Sciatic nerve (tissue), 2 donors: ENCODE results near the gene RBBP4. TPM values are rescaled to one million over a fixed set of nuclear protein-coding genes. Genes with fewer than 3 reads are reported as not detected.
"Not testable (repeated sequence)": the region's sequence is repeated elsewhere in the genome, so short reads cannot be mapped to it uniquely, and the experiment has no call there.

Source experiments
- ATAC-seq: fragments of 200-7000 bp; cut with Tn5 transposase; one replicate; pipeline ENCODE4 v1.9.1; 2020; ENCODE audit warnings: mild to moderate bottlenecking, moderate library complexity
- DNase-seq: peaks from one replicate; pipeline ENCODE4 v3.0.0-alpha.2; 2020; ENCODE audit warnings: low spot score
- intact Hi-C: fragments of 100-400 bp; cut with DNase I; formaldehyde crosslinking; loops from one replicate; pipeline ENCODE4 v1.14.2; 2022
- total RNA-seq: library from RNA; stranded (reverse); fragmentation: NEBNext Ultra II Directional; extraction: Animal tissue kit (Norgen Biotek cat#: 25700); gene quantifications from one replicate; pipeline ENCODE4 v1.2.1, GENCODE V29; 2021
- donor health status: DM: no; HTN: no; CAD: no.
- donor health status: DM: no; HTN: no; CAD: no.

RBBP4 gene
- total RNA-seq, 1 donor from 2014 or later, result 125 TPM

DNA sequence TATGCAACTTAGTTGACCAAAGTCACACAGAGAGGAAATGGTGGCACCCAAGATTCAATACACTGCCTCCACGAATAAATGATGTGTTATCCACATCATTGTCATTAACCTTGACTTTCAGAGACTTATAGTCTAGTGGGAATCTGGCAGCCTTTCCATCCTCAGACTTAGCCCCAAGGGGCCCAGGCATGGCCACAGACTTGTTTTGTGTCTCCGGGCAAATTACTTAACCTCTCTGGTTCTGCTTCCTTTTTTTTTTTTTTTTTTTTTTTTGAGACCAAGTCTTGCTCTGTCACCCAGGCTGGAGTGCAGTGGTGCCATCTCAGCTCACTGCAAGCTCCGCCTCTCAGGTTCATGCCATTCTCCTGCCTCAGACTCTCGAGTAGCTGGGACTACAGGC, 60.2 kb downstream of the RBBP4 start:
- not testable (repeated sequence) for ATAC-seq, DNase-seq
- intact Hi-C loops, result loop anchor here (5.0 kb wide), 1 partner anchor 61 kb away; no protein-coding TSS in a partner anchor

DNA sequence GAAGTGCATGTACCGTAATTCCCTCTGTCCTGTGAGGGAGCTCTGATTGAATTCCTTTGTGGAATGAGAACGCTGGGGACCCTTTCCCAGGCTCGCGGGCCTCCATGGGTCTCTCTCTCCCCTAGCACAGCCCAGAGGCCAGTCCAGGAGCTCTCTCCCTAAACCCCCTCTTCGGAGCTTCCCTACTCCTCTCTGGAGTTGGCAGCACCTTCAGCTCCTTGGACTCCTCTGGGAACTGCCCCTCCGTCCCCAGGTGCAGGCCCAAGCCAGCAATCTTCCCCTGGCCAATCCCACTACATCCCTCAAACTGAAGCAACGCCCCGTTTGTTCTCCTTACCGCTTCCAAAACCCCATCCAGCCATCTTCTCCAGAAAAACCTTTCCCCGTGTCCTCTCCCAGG, 62.1 kb downstream of the RBBP4 start:
- intact Hi-C loops, result loop anchor here (5.0 kb wide), 1 partner anchor 59 kb away; no protein-coding TSS in a partner anchor
- DNase-seq (no peak), ATAC-seq (no peak)

DNA sequence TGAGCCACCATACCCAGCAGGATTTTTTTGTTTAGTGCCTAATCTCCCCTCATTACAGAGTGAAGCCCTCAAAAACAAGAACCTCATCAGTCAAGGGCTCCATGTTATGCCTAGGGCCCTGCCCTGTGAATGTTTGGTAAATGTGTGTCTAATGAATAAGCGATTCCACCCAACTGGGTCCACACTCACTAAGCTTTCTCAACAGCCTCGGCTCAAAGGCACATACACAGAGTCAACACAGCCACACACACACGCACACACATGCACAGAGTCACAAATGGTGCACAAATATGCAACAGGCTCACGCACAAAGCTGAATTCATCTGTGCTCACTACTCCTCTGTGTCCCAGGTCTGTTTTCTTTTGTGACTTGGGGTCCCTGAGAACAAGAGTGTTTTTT, 63.3 kb downstream of the RBBP4 start:
- ATAC-seq, result no peak
- DNase-seq, result no peak
- intact Hi-C loops, result loop anchor here (5.0 kb wide), 1 partner anchor 58 kb away; no protein-coding TSS in a partner anchor

DNA sequence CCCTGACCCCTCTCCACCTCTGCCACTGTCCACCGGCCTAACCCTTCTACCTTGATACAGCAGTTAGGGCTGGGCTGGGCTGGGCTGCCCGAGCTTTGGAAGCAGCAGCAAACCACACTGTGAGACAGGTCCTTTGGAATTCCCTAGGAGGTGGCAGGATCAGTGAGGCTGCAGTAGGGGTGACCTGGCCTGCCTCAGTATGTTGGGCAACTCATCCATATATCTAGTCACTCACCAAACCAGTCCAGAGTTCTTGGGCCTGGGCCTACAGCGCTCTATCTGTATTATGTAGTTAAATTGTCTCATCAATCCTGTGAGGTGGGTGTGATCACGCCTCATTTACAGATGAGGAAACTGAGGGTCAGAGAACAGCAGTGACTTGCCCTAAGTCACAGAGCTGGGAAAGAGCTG, 64.9 kb downstream of the RBBP4 start:
- no peak for DNase-seq
- intact Hi-C loops, result no loop called here
- ATAC-seq, result no peak

DNA sequence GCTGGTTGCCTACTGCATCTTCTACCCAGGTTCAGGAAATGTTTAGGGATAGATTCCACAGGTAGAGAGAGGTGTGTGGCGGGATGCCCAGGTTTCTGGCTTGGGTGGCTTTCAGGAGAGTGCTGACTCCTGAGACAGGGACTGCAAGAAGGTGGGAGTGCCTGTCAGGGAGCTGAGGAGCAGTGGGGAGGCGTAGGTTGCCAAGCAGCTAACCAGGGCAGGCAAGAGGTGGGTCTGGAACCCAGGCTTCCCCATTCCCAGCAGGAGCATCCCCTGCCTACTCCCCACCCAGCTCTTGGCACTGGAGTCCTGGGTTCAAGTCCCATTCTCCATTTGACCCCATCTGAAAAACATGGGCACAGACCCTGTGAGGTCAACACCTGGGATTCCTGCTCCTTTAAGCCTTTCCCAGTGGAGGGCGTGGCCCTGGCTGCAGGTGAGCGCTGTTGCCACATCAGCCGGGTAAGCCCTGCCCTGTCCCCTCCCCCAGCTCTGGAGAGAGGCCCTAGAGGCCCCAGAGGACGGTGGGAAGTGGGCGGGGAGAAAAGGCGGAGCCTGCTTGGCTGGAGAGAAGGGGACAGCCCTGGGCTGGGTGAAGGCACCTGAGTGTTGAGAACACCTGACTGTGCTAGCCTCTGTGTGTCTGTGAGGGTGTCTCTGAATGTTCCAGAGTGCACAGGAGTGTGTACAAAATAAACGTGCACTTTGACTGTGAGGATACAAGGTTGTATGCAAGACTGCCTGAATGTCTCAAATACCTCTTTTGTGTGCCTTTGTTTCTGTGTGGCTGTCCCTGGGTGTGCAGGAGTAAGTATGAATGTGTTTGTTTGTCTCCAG, 65.5 kb downstream of the RBBP4 start:
- intact Hi-C loops, result no loop called here
- peak; percentile 26 for ATAC-seq
- no peak for DNase-seq

DNA sequence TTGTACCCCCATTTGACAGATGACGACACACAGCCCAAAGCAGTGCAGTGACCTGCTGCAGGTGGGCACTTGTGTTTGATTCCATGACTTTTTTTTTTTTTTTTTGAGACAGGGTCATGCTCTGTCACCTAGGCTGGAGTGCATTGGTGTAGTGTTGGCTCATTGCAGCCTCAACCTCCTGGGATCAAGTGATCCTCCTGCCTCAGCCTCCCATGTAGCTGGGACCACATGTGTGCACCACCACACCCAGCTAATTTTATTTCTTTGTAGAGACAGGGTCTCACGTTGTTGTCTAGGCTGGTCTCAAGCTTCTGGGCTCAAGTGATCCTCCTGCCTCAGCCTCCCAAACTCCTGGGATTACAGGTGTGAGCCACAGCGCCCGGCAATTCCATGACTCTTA, 66.5 kb downstream of the RBBP4 start:
- DNase-seq (no peak), ATAC-seq (no peak)
- intact Hi-C loops, result no loop called here

DNA sequence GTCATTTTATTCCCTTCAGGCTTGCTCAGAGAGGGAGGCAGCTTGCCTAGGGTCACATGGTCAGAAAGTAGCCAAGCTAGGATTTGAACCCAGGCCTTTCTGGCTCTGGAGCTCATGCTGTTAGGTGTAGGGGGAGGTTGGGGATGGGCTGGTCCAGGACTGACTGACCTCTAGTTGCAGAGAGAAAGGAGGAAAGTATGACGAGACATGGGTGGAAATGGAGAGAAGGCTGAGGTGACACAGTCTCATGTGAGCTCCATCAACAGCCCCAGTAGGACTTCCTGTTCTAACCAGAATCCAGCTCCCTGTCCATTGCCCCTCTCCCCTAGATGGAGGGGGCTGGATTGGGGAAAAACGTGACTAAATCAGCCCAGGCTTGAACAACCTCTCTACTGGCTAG, 67.0 kb downstream of the RBBP4 start:
- ATAC-seq, result no peak
- intact Hi-C loops, result no loop called here

DNA sequence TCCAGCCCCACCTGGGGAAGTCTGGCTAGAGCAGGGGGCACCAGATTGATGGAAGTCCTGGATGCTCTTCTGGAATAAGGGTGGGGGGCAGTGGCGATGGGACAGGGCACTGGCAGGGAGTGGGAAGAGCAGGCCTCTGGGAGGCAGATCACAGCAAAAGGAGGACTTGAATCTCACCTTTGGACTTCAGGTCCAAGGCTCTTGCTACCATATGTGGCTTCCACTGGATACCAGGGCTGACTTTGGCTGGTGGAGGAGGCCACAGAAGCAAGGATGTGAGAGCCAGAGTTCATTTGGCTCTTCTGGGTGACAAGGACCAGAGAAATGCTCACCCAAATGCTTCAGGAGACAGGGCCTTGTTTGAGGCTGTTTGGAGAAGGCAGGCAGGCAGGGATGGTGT, 67.5 kb downstream of the RBBP4 start:
- ATAC-seq (no peak), DNase-seq (no peak)
- intact Hi-C loops, result no loop called here

More for the DNA sequence above, 67.0 kb downstream of the RBBP4 start:
- DNase-seq, result no peak

DNA sequence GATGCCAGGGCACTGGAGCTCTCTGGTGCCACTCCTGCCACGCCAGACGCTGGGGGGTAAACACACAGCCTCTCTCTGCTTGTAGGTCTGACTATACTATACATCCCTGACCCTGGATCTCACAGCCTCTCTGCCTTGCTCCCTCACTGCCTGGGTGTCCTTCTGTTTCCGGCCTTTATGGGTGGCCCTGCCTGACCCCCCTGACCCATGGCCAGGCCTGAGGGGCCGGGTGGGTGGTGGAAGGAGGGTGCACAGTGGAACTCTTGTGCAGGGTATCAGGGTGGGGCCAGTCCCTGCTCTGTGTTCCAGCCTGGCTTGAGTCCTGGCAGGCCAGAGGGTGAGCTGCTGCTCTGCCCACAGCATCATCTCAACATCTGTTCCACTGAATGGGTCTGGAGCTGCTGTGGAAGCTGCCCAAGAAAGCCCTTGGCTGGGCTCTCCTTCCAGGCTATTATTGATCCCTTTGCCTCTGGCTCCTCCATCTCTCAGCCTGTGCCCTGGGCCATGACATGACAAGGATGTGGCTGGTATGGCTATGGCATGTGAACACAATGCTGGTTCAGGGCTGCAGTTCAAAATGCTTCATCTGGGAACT, 68.8 kb downstream of the RBBP4 start:
- DNase-seq, result no peak
- intact Hi-C loops, result no loop called here
- no peak for ATAC-seq

DNA sequence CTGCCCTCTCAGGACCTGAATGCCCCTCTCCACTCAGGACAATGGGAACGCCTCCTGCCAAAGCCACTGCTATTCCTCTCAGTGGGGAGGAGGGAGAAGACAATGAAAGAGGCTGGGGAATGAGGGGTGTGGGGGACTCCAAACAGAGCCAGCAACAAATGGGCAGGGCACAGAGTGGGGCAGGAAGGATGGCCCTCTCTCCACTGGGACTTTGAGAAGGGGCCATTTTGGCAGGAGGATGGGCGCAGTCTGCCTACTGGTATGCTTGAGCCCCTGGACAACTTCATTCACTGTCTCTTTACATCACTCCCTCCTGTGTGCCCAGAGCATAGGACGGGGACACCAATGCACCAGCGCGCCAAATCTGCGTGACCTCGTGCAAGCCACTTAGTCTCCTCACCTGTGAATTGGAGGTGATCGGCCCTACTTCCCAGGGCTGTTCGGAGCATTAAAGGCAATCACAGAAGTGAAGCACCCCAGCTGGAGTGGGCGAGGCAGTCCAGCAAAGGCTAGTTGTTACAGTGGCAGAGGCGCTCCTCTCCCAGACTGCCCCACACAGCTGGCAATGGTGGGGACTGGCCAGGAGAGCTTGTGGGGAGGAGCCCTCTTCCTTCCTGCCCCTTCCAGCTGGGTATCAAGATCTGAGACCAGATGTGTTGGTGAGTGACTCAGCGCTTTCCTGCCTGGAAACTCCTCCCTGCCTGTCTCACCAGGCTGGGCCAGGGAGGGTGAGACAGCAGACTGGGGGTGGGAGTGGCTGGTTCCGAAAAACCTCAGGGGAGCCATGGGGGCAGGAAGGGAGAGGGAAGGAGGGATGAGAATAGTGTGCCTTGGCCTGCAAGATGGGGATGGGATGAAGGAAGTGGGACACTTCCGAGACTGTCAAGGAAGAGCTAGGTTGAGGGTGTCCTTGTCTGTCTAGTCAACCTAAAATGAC, 73.9 kb downstream of the RBBP4 start:
- intact Hi-C loops, result no loop called here
- ATAC-seq (peak; percentile 89), DNase-seq (no peak)

DNA sequence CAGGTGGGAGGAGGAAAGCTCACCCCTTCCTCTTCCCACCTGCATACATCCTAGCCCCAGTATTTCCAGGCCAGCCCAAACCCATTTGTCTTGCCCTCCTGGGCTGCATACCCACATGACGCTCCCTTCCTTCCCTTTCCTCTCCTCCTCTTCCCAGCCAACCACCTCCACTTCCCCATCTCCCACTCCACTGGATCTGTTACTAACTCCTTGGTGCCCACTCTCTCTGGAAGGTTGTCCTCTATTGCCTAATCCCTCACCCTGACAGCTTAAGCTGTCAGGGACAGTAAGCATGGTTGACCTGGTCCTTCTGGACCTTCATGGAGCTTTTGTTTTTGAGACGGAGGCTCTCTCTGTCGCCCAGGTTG, 74.6 kb downstream of the RBBP4 start:
- DNase-seq (no peak), ATAC-seq (no peak)
- intact Hi-C loops, result no loop called here

DNA sequence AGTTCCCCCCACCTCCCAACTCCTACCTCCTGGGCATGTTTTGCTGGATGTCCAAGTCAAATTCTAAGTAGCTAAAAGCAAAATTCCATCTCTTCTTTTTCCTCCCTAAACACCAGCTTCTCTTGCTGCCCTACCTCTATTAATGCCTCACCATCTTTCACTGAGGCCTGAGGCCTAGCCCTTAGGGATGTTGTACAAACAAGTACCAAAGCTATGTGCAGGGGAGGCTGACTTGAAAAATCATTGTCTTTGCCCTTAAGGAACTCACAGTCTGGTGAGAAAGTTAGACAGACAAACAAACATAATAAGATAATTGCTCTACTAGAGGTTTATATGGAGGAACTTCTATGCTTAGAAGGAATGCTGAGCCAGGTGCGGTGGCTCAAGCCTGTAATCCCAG, 76.9 kb downstream of the RBBP4 start:
- ATAC-seq (no peak), DNase-seq (no peak)
- intact Hi-C loops, result no loop called here

DNA sequence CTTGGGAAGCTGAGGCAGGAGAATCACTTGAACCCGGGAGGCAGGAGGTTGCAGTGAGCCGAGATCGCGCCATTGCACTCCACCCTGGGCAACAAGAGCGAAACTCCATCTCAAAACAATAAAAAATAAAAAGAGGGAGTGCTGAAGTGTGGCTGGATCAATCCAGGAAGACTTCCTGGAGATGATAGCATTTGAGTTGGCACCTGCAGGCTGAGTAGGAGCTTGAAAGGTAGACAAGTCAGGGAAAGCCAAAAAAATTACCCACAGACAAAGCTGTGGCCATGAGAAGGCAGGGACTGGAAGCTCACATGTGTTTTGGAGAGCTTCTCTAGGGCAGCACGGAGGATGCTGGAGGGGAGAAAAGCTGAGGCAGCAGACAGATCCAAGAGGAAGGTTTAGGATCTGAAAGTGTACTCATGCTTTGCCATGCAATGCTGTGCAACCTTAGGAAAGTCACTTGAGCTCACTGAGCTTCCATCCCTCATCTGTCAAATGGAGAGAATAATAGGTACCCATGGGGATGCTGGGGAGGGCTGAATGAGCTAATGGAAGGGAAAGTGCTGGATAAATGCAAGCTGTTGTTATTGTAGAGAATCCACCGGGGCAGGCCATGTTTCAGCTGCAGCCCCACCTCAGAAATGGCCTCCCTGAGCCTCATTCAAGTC, 77.5 kb downstream of the RBBP4 start:
- DNase-seq (no peak), ATAC-seq (no peak)
- intact Hi-C loops, result no loop called here

DNA sequence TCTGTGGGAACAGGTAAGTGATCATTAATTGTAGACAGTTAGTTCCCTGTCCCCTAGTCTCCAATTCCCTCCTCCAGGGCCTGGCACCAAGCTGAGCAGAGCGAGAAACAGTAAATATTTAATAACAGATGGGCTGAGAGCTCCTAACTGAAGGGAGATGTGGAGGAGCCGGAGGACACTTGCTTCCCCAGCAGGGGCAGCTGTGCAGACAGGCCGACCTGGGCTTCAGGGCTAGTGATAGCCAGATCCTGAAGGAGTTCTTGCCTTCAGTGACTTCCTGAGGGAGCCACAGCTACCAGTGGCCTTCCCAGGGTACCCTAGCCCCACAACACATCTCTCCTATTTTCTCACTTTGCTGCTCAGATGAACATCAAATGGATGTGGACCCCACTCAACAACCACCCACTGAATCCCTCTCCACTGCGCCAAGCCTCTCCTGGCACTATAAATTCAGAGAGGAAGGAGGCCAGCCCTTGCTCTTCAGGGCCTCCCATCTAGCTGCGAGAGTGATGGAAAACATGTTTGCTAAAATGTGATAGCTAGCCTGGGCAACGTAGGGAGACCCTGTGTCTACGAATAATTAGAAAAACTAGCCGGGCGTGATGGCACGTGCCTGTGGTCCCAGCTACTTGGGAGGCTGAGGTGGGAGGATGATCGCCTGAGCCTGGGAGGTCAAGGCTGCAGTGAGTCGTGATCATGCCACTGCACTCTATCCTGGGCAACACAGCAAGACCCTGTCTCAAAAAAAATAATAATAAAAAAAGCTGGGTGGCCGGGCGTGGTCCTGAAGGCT, 78.4 kb downstream of the RBBP4 start:
- DNase-seq, result no peak
- intact Hi-C loops, result no loop called here
- ATAC-seq, result no peak

DNA sequence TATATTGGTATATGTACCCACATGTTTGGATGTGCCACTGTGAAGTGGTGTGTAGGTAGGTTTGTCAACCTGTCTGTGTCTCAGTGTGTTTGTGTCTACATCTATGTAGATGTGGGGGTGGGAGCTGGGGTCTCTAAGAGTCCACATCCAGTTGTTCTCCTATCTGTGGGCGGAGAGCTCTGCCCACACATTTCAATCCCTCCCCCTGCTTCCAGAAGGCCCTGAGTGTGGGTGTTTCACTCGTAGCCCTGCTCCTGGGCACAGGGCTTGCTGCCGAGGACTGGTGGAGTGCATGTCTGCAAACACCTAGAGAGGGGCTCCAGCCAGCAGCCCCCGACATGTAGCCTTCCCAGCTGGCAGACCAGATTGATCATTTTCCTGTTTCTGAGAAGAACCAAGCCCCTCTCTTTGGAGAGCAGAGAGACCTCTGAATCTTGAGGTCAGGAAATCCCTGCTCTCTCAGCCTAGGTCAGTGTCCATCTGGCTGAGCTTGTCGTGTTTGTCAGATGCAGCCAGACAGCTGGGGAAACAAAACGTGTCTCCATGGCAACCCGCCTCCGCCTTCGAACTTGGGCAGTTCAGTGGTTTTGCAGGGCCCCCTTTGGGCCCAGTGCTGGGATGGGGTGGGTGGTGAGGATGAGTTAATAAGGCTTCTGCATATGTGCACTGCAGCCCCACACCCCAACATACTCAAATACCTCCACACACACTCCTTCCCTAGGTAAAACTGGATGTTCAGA, 82.7 kb downstream of the RBBP4 start:
- intact Hi-C loops, result no loop called here
- peak; percentile 86 for ATAC-seq
- DNase-seq, result peak; percentile 71
